Neural progenitor cell (in vitro differentiated cells): Measurements from ENCODE around the gene COL15A1. TPM values are rescaled to one million over a fixed set of nuclear protein-coding genes. Genes with fewer than 3 reads are reported as not detected.

ENCODE experiments used
- DNase-seq: peaks from one replicate; pipeline ENCODE4 v3.0.0-alpha.2; 2016; ENCODE audit warnings: low spot score
- H2AFZ ChIP-seq: fragments of 200-600 bp; sonication (generic); replicated peaks from 2 replicates; pipeline ENCODE4 v1.6.1; 2016; ENCODE audit warnings: antibody characterized with exemption
- H3F3A ChIP-seq: fragments of 200-600 bp; sonication (generic); 2 replicates; pipeline ENCODE4 v1.6.1; 2016; ENCODE audit warnings: antibody characterized with exemption, low read depth
- H3K27ac ChIP-seq: fragments of 200-600 bp; sonication (generic); 2 replicates; pipeline ENCODE4 v1.5.1; 2016; ENCODE audit warnings: mild to moderate bottlenecking
- H3K27me3 ChIP-seq: fragments of 200-600 bp; sonication (generic); 2 replicates; pipeline ENCODE4 v1.6.1; 2016; ENCODE audit warnings: mild to moderate bottlenecking, moderate library complexity
- H3K36me3 ChIP-seq: fragments of 200-600 bp; sonication (generic); 2 replicates; pipeline ENCODE4 v1.5.1; 2016
- H3K4me1 ChIP-seq: fragments of 200-600 bp; sonication (generic); 2 replicates; pipeline ENCODE4 v1.6.1; 2016; ENCODE audit warnings: mixed run types
- H3K4me2 ChIP-seq: fragments of 200-600 bp; sonication (generic); 2 replicates; pipeline ENCODE4 v1.6.1; 2016
- H3K4me3 ChIP-seq: fragments of 200-600 bp; sonication (generic); 2 replicates; pipeline ENCODE4 v1.5.1; 2016
- H3K79me2 ChIP-seq: fragments of 200-600 bp; sonication (generic); 2 replicates; pipeline ENCODE4 v1.6.1; 2016; ENCODE audit warnings: low read depth
- H3K9ac ChIP-seq: fragments of 200-600 bp; sonication (generic); 2 replicates; pipeline ENCODE4 v1.6.1; 2016
- H3K9me3 ChIP-seq: fragments of 200-600 bp; sonication (generic); 2 replicates; pipeline ENCODE4 v1.5.1; 2016; ENCODE audit warnings: low read depth
- H4K20me1 ChIP-seq: fragments of 200-600 bp; sonication (generic); 2 replicates; pipeline ENCODE4 v1.6.1; 2016; ENCODE audit warnings: low read depth
- H3K27ac Mint-ChIP-seq: 3 replicates; pipeline ENCODE4 v1.8.0; 2021; ENCODE audit warnings: mixed read lengths
- H3K27me3 Mint-ChIP-seq: 2 replicates; pipeline ENCODE4 v1.8.0; 2022; ENCODE audit warnings: low read depth, mild to moderate bottlenecking, inconsistent platforms, moderate library complexity, mixed read lengths; ENCODE audit not compliant: insufficient read depth
- H3K36me3 Mint-ChIP-seq: 3 replicates; pipeline ENCODE4 v1.8.0; 2021; ENCODE audit warnings: mixed read lengths
- H3K4me1 Mint-ChIP-seq: 3 replicates; pipeline ENCODE4 v1.8.0; 2021; ENCODE audit warnings: mixed read lengths
- H3K4me3 Mint-ChIP-seq: 3 replicates; pipeline ENCODE4 v1.8.0; 2021; ENCODE audit warnings: mild to moderate bottlenecking, moderate library complexity, mixed read lengths
- H3K9me3 Mint-ChIP-seq: 3 replicates; pipeline ENCODE4 v1.8.0; 2020; ENCODE audit warnings: mixed read lengths
- CTCF ChIP-seq: fragments of 200-600 bp; sonication (generic); IDR thresholded peaks from 2 replicates; pipeline ENCODE4 v1.5.1; 2017; ENCODE audit warnings: antibody characterized with exemption, mild to moderate bottlenecking
- EZH2 ChIP-seq: fragments of 200-600 bp; sonication (generic); IDR thresholded peaks from 2 replicates; pipeline ENCODE4 v1.6.1; 2017; ENCODE audit warnings: antibody characterized with exemption, mild to moderate bottlenecking, moderate library complexity
- EZH2phosphoT487 ChIP-seq: fragments of 200-600 bp; sonication (generic); IDR thresholded peaks from 2 replicates; pipeline ENCODE4 v1.6.1; 2017; ENCODE audit warnings: antibody characterized with exemption
- total RNA-seq: library from RNA; depleted of rRNA; stranded (reverse); fragments of >200 nt; gene quantifications from 2 replicates; pipeline ENCODE4 v1.2.3, GENCODE V29; 2015; ENCODE audit warnings: low replicate concordance

COL15A1 gene
- total RNA-seq, 1 donor from 2014 or later, result 3.2 TPM

- no peak overlapping the region for H3K9ac ChIP-seq
- H3K4me1 ChIP-seq, result peaks cover 8% of the 10 kb centered on the region
- DNase-seq, result no peak
- no peaks in the 10 kb centered on the region for H3K9me3 ChIP-seq
- H3K36me3 ChIP-seq, result no peaks in the 10 kb centered on the region
- H3K79me2 ChIP-seq, result no peaks in the 10 kb centered on the region
- no peaks in the 10 kb centered on the region for H3K9me3 Mint-ChIP-seq
- H3K4me3 ChIP-seq, result no peak overlapping the region
- H3K27me3 Mint-ChIP-seq, result peaks cover 6% of the 10 kb centered on the region
- no peak overlapping the region for H3K4me3 Mint-ChIP-seq
- no peak overlapping the region for H3K27ac Mint-ChIP-seq
- H3F3A ChIP-seq, result no peaks in the 10 kb centered on the region
- no peak overlapping the region for H3K4me2 ChIP-seq
- H3K36me3 Mint-ChIP-seq, result peaks cover 2% of the 10 kb centered on the region
- no peak overlapping the region for H3K27ac ChIP-seq
- no peaks in the 10 kb centered on the region for H4K20me1 ChIP-seq
- H3K4me1 Mint-ChIP-seq, result peaks cover 18% of the 10 kb centered on the region
- no peak overlapping the region for H2AFZ ChIP-seq
- TF ChIP-seq EZH2 (no peak), EZH2phosphoT487 (no peak), CTCF (no peak)
- H3K27me3 ChIP-seq, result no peaks in the 10 kb centered on the region
These were observed 87.6 kb downstream of the COL15A1 start for GRCh38 chr9:99031319-99031718.

DNA sequence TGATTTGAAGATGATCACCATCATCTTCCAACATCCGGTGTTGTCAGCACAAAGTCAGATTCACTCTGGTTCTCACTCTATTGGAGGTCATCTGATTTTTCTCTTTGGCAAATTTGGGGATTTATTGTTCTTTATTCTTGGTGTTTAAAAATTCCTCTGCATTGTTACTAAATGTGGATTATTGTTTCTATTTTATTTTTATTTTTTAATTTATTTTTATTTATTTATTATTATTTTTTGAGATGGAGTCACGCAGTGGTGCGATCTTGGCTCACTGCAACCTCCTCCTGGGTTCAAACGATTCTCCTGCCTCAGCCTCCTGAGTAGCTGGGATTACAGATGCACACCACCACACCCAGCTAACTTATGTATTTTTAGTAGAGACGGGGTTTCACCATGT lies 88.3 kb downstream of the COL15A1 start:
- Mint-ChIP-seq H3K4me3 (no peak overlapping the region), H3K9me3 (no peaks in the 10 kb centered on the region), H3K27ac (no peak overlapping the region), H3K27me3 (peaks cover 3% of the 10 kb centered on the region), H3K4me1 (peaks cover 21% of the 10 kb centered on the region), H3K36me3 (peaks cover 2% of the 10 kb centered on the region)
- no peaks in the 10 kb centered on the region for H3K27me3 ChIP-seq
- no peaks in the 10 kb centered on the region for H4K20me1 ChIP-seq
- H3K4me2 ChIP-seq, result no peak overlapping the region
- no peaks in the 10 kb centered on the region for H3K79me2 ChIP-seq
- H3K9me3 ChIP-seq, result no peaks in the 10 kb centered on the region
- no peaks in the 10 kb centered on the region for H3K36me3 ChIP-seq
- H3K9ac ChIP-seq, result no peak overlapping the region
- H3K4me3 ChIP-seq, result no peak overlapping the region
- no peak overlapping the region for H3K27ac ChIP-seq
- H3F3A ChIP-seq, result no peaks in the 10 kb centered on the region
- H2AFZ ChIP-seq, result no peak overlapping the region
- TF ChIP-seq EZH2phosphoT487 (no peak), CTCF (no peak), EZH2 (no peak)
- peaks cover 8% of the 10 kb centered on the region for H3K4me1 ChIP-seq
- no peak for DNase-seq

GRCh38 chr9:99034149-99034548 lies 90.4 kb downstream of the COL15A1 start:
- no peak for DNase-seq
- Mint-ChIP-seq H3K27ac (no peak overlapping the region), H3K4me1 (peaks cover 37% of the 10 kb centered on the region), H3K4me3 (no peak overlapping the region), H3K27me3 (peaks cover 3% of the 10 kb centered on the region), H3K36me3 (peaks cover 2% of the 10 kb centered on the region), H3K9me3 (no peaks in the 10 kb centered on the region)
- H3K27ac ChIP-seq, result no peak overlapping the region
- TF ChIP-seq EZH2phosphoT487 (no peak), EZH2 (no peak), CTCF (no peak)
- no peak overlapping the region for H3K9ac ChIP-seq
- no peaks in the 10 kb centered on the region for H3K9me3 ChIP-seq
- H2AFZ ChIP-seq, result no peak overlapping the region
- H3K79me2 ChIP-seq, result no peaks in the 10 kb centered on the region
- H3F3A ChIP-seq, result no peaks in the 10 kb centered on the region
- no peaks in the 10 kb centered on the region for H3K36me3 ChIP-seq
- H3K4me3 ChIP-seq, result no peak overlapping the region
- no peaks in the 10 kb centered on the region for H3K27me3 ChIP-seq
- H3K4me1 ChIP-seq, result peaks cover 24% of the 10 kb centered on the region
- no peaks in the 10 kb centered on the region for H4K20me1 ChIP-seq
- H3K4me2 ChIP-seq, result no peak overlapping the region
